NCI-H510A treated with DMSO at 0.1 percent for 48 hours (cell line): ENCODE measurements around the gene PCDHGA3.
A peak's percentile ranks its signal among the peaks of the same experiment; 100 is the strongest.
"Not testable (repeated sequence)": the region's sequence is repeated elsewhere in the genome, so short reads cannot be mapped to it uniquely, and the experiment has no call there.

Experiments used
- DNase-seq: peaks from one replicate; lab custom pipeline; 2025; lab: John Stamatoyannopoulos, UW

The PCDHGA3 gene

DNA sequence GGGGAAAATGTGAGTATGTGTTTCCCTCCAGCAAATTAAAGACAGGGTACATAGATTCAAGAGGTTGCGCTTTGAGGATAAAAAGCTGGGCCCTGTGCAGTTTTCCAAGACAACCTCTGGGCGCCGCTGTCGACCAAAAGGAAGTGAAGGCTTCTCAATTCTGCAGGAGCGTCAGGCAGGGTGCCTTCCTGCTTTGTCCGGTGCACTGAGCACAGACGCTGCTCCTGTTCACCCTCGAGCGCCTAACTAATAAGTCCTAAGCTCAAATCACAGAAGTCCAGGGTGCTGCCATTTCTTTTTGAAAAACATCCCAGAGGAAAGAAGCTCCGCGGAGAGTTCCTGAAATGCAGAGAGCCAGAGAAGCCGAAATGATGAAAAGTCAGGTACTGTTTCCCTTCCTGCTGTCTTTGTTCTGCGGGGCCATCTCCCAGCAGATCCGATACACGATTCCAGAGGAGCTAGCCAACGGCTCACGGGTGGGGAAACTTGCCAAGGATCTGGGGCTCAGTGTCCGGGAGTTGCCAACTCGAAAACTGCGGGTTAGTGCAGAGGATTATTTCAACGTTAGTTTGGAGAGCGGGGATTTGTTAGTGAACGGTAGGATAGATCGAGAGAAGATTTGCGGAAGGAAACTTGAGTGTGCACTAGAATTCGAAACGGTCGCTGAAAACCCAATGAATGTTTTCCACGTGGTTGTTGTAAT is 6.4 kb downstream of the PCDHGA3 start, which contains the start of gene PCDHGB1:
PCDHGB1 (plus strand) TSS at position 183 of the 703 bp plus-strand sequence; CDS start at position 345, 162 bp downstream.
- no peak for DNase-seq

DNA sequence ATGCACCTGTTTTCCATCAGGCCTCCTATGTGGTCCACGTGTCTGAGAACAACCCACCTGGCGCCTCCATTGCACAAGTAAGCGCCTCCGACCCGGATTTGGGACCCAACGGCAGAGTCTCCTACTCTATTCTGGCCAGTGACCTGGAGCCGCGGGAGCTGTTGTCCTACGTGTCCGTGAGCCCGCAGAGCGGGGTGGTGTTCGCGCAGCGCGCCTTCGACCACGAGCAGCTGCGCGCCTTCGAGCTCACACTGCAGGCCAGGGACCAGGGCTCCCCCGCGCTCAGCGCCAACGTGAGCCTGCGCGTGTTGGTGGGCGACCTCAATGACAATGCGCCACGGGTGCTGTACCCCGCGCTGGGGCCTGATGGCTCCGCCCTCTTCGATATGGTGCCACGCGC is 8.0 kb downstream of the PCDHGA3 start:
- no peak for DNase-seq

DNA sequence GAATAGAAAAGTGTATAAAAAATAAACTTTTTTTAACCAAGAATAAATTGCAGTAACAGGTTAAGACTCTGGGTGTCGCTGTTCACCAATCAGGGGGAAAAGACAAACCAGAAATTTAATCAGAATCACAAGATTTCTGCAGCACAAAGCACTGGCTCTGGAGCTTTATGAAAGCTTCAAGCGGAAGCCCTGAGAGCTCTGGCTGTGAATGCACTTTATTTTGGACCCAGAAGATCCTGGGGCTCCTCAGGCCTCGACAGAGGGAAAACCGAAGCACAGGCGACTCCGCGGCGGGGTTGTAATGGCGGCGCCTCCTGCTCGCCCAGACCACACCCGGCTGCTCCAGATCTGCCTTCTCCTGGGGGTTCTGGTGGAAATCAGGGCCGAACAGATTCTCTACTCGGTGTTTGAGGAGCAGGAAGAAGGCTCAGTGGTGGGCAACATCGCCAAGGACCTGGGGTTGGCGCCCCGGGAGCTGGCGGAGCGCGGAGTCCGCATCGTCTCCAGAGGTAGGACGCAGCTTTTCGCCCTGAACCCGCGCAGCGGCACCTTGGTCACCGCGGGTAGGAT is 11.4 kb downstream of the PCDHGA3 start, which contains the start of gene PCDHGA4:
PCDHGA4 (plus strand) TSS at position 122 of the 570 bp plus-strand sequence; CDS start at position 209, 87 bp downstream.
- no peak for DNase-seq

GRCh38 chr5:141355641-141356040 is 12.0 kb downstream of the PCDHGA3 start:
- no peak for DNase-seq

GRCh38 chr5:141356133-141356532 is 12.5 kb downstream of the PCDHGA3 start:
- DNase-seq = no peak

DNA sequence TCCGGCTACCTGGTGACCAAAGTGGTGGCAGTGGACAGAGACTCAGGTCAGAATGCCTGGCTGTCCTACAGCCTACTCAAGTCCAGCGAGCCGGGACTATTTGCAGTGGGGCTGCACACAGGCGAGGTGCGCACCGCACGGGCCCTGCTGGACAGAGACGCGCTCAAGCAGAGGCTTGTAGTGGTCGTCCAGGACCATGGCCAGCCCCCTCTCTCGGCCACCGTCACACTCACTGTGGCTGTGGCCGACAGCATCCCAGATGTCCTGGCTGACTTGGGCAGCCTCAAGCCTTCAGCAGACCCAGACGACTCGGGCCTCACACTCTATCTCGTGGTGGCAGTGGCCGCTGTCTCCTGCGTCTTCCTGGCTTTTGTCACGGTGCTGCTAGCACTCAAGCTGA is 13.3 kb downstream of the PCDHGA3 start:
- DNase-seq = no peak

DNA sequence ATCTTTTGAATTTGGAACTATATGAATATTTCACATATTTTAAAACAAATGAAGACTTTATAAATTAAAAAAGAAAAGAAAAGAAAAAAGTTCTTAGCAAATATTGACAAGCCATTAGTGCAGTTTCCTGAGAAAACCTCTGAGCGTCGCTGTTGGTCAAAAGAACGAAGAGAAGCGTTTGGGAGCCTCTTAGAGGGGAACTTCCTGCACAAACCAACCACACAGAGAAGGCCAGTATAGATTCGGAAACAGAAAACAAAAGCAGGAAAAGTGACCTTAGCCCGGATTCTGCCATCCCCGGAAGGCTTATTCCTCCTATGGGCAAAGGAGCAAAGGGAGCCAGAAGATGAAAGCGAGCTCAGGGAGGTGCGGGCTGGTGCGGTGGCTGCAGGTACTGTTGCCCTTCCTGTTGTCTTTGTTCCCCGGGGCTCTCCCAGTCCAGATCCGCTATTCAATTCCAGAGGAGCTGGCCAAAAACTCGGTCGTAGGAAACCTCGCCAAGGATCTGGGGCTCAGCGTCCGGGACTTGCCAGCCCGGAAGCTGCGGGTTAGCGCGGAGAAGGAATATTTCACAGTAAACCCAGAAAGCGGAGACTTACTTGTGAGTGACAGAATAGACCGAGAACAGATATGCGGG is 16.3 kb downstream of the PCDHGA3 start, which contains the start of gene PCDHGB2:
PCDHGB2 (plus strand) TSS at position 205 of the 637 bp plus-strand sequence; CDS start at position 347, 142 bp downstream.
- no peak for DNase-seq

DNA sequence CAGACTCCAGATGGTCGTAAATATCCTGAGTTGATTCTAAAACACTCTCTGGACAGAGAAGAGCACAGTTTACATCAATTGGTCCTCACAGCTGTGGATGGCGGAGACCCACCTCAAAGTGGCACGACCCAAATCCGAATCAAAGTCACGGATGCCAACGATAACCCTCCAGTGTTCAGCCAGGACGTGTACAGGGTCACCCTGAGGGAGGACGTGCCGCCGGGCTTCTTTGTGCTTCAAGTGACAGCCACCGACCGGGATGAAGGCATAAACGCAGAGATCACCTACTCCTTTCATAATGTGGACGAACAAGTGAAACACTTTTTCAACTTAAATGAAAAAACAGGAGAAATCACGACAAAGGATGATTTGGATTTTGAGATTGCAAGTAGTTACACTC is 17.1 kb downstream of the PCDHGA3 start:
- no peak for DNase-seq

DNA sequence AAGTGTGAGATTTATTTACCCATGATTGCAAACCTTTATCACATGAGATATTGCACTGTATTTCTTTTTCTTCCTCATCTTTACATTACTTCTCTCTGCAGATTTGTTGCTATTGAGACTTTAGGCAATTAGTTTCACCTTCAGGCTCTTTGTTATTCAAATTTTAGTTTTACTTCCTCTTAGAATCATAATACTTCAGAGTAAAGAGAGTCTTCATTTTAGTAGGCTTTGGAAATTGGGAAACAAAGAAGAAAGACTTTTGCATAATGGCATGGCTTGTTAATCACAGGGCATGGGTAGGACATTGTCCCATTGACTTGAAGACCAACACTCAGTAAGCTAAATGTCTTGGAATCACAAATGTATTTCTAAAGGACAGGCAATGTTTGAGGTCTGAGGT is 19.1 kb downstream of the PCDHGA3 start:
- DNase-seq = no peak

- DNase-seq = no peak
These were observed 20.5 kb downstream of the PCDHGA3 start, which contains the start of gene PCDHGA5 for GRCh38 chr5:141363952-141364660. PCDHGA5 (plus strand) TSS chr5:141364162; CDS start chr5:141364331, 169 bp downstream.

- DNase-seq = no peak
These were observed 22.6 kb downstream of the PCDHGA3 start for GRCh38 chr5:141366016-141366896.

- no peak for DNase-seq
These were observed 26.6 kb downstream of the PCDHGA3 start, which contains the start of gene PCDHGB3 for GRCh38 chr5:141369994-141370848. PCDHGB3 (plus strand) TSS chr5:141370242; CDS start chr5:141370395, 153 bp downstream.

DNA sequence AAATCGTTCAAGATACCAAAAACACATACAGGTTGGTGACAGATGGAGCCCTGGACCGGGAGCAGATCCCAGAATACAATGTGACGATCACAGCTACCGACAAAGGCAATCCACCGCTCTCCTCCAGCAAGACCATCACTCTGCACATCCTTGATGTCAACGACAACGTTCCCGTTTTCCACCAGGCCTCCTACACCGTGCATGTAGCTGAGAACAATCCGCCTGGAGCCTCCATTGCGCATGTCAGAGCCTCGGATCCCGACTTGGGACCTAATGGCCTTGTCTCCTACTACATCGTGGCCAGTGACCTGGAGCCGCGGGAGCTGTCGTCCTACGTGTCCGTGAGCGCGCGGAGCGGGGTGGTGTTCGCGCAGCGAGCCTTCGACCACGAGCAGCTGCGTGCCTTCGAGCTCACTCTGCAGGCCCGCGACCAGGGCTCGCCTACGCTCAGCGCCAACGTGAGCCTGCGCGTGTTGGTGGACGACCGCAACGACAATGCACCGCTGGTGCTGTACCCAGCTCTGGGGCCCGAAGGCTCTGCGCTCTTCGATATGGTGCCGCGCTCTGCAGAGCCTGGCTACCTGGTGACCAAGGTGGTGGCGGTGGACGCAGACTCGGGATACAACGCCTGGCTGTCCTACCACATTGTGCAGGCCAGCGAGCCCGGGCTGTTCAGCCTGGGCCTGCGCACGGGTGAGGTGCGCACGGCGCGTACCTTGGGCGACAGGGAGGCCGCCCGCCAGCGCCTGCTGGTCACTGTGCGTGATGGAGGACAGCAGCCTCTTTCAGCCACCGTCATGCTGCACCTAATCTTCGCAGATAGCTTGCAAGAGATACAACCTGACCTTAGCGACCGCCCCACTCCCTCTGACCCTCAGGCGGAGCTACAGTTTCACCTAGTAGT is 28.2 kb downstream of the PCDHGA3 start:
- no peak for DNase-seq

GRCh38 chr5:141373673-141374317 is 30.2 kb downstream of the PCDHGA3 start, which contains the start of gene PCDHGA6:
PCDHGA6 (plus strand) TSS chr5:141373891; CDS start chr5:141374084, 193 bp downstream.
- DNase-seq = no peak

GRCh38 chr5:141374627-141375026 is 31.0 kb downstream of the PCDHGA3 start:
- no peak for DNase-seq

DNA sequence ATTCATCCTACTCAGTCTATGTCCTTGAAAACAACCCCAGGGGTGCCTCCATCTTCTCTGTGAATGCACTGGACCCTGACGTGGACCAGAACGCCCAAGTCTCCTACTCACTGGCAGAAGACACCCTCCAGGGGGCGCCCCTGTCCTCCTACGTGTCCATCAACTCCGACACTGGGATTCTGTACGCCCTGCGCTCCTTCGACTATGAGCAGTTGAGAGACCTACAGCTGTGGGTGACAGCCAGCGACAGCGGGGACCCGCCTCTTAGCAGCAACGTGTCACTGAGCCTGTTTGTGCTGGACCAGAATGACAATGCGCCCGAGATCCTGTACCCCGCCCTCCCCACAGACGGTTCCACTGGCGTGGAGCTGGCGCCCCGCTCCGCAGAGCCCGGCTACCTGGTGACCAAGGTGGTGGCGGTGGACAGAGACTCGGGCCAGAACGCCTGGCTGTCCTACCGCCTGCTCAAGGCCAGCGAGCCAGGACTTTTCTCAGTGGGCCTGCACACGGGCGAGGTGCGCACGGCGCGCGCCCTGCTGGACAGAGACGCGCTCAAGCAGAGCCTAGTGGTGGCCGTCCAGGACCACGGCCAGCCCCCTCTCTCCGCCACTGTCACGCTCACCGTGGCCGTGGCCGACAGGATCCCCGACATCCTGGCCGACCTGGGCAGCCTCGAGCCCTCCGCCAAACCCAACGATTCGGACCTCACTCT is 32.0 kb downstream of the PCDHGA3 start:
- DNase-seq = not testable (repeated sequence)

DNA sequence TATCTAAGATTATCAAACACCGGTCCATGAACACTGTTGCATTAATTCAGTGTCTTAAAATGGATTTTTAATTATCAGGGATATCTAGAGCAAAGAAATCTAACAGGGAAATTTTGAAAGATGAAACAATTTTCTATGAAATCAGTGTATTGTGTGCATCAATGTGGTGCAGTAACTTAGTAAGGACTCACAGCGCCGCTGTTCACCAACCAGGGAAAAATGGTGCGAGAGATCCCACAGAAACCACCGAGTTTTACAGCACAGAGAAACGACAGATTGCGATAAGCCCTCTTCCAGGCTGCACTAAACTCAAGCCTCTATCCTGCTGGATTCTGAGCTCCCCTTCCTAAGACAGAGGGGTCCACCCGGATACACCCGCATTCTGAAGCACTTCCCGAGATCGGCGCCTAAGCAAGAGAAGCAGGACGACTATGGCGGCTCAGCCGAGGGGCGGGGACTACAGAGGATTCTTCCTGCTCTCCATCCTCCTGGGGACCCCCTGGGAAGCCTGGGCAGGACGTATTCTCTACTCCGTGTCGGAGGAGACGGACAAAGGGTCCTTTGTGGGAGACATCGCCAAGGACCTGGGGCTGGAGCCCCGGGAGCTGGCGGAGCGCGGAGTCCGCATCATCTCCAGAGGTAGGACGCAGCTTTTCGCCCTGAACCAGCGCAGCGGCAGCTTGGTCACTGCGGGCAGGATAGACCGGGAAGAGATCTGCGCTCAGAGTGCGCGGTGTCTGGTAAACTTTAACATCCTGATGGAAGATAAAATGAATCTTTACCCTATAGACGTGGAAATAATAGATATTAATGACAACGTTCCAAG is 39.1 kb downstream of the PCDHGA3 start, which contains the start of gene PCDHGA7:
PCDHGA7 (plus strand) TSS at position 274 of the 826 bp plus-strand sequence; CDS start at position 432, 158 bp downstream.
- DNase-seq = peak; percentile 24
